GM23338 (cell line): ENCODE results near the gene PM20D1.

ENCODE experiments used
- CREB1 ChIP-seq: fragments of 250-450 bp; sonication (Bioruptor Pico); IDR thresholded peaks from 2 replicates; pipeline ENCODE4 v1.5.0; 2020; ENCODE audit warnings: low read depth, mild to moderate bottlenecking, moderate library complexity
- EZH2 ChIP-seq: fragments of 200-600 bp; sonication (generic); IDR thresholded peaks from one replicate; pipeline ENCODE4 v1.8.0; 2017; ENCODE audit warnings: antibody characterized with exemption, mild to moderate bottlenecking, low read depth; ENCODE audit not compliant: unreplicated experiment
- EZH2phosphoT487 ChIP-seq: fragments of 200-600 bp; sonication (generic); IDR thresholded peaks from one replicate; pipeline ENCODE4 v1.8.1; 2018; ENCODE audit warnings: antibody characterized with exemption; ENCODE audit not compliant: unreplicated experiment
- JUNB ChIP-seq: IDR thresholded peaks from one replicate; pipeline ENCODE4 v1.6.1; 2016; ENCODE audit warnings: antibody characterized with exemption; ENCODE audit not compliant: unreplicated experiment
- NANOG ChIP-seq: IDR thresholded peaks from 2 replicates; pipeline ENCODE4 v1.6.1; 2016; ENCODE audit warnings: antibody characterized with exemption, borderline replicate concordance
- POLR2AphosphoS5 ChIP-seq: IDR thresholded peaks from 2 replicates; pipeline ENCODE4 v1.6.1; 2016; ENCODE audit warnings: antibody characterized with exemption, low read depth
- STAT1 ChIP-seq: IDR thresholded peaks from one replicate; pipeline ENCODE4 v1.6.1; 2016; ENCODE audit warnings: antibody characterized with exemption; ENCODE audit not compliant: unreplicated experiment
- ZNF114 ChIP-seq: fragments of 250-450 bp; sonication (Bioruptor Pico); IDR thresholded peaks from 2 replicates; pipeline ENCODE4 v1.5.0; 2020; ENCODE audit warnings: mild to moderate bottlenecking, moderate library complexity
- TF ChIP-seq, protein P1 (sequence below), 2 experiments: fragments of 200-600 bp in 1 of 2; sonication (generic) in 1 of 2; conservative IDR thresholded peaks; 2 replicates each; pipeline versions ENCODE4 v1.5.1 to v1.6.1; 2016 to 2017; ENCODE audit warnings: antibody characterized with exemption in 2 of 2, low read depth in 2 of 2, mild to moderate bottlenecking in 2 of 2, moderate library complexity in 1 of 2
- TF ChIP-seq, protein P2 (sequence below): IDR thresholded peaks from one replicate; pipeline ENCODE4 v1.6.1; 2018; ENCODE audit warnings: antibody characterized with exemption; ENCODE audit not compliant: unreplicated experiment
- TF ChIP-seq, protein P3 (sequence below): fragments of 250-450 bp; sonication (Bioruptor Pico); IDR thresholded peaks from 2 replicates; pipeline ENCODE4 v1.5.0; 2020; ENCODE audit warnings: mild to moderate bottlenecking, moderate library complexity
- TF ChIP-seq, protein P4 (sequence below): IDR thresholded peaks from 2 replicates; pipeline ENCODE4 v1.6.1; 2016; ENCODE audit warnings: antibody characterized with exemption

DNA sequence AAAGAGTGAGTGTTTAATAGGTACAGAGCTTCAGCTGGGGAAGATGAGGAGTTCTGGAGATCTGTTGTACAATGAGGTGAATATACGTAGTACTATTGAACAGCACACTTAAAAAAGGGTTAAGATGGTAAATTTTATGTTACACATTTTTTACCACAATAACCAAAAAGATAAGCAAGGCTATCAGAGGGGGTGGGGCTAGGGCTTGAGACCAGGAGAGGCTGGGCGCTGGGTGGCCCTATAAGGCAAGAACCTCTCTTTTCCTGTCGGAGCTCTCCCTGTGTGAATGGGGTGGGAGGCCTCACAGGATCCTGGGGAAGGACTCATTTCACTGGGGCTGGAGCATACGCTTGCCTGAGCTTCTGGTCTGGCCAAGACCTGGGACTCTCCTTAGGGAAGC lies 45.9 kb downstream of the PM20D1 start:
- TF ChIP-seq, protein P1, sequence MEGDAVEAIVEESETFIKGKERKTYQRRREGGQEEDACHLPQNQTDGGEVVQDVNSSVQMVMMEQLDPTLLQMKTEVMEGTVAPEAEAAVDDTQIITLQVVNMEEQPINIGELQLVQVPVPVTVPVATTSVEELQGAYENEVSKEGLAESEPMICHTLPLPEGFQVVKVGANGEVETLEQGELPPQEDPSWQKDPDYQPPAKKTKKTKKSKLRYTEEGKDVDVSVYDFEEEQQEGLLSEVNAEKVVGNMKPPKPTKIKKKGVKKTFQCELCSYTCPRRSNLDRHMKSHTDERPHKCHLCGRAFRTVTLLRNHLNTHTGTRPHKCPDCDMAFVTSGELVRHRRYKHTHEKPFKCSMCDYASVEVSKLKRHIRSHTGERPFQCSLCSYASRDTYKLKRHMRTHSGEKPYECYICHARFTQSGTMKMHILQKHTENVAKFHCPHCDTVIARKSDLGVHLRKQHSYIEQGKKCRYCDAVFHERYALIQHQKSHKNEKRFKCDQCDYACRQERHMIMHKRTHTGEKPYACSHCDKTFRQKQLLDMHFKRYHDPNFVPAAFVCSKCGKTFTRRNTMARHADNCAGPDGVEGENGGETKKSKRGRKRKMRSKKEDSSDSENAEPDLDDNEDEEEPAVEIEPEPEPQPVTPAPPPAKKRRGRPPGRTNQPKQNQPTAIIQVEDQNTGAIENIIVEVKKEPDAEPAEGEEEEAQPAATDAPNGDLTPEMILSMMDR (conservative IDR thresholded peaks at IDR 0.05; ENCODE audit: low read depth in 2 of 2) = no peak
- TF ChIP-seq CREB1 (CRISPR knock-in tag) (no peak), EZH2phosphoT487 (no peak), EZH2 (no peak), POLR2AphosphoS5 (no peak), JUNB (no peak), ZNF114 (CRISPR knock-in tag) (no peak), NANOG (no peak), STAT1 (no peak)
- TF ChIP-seq, protein P2, sequence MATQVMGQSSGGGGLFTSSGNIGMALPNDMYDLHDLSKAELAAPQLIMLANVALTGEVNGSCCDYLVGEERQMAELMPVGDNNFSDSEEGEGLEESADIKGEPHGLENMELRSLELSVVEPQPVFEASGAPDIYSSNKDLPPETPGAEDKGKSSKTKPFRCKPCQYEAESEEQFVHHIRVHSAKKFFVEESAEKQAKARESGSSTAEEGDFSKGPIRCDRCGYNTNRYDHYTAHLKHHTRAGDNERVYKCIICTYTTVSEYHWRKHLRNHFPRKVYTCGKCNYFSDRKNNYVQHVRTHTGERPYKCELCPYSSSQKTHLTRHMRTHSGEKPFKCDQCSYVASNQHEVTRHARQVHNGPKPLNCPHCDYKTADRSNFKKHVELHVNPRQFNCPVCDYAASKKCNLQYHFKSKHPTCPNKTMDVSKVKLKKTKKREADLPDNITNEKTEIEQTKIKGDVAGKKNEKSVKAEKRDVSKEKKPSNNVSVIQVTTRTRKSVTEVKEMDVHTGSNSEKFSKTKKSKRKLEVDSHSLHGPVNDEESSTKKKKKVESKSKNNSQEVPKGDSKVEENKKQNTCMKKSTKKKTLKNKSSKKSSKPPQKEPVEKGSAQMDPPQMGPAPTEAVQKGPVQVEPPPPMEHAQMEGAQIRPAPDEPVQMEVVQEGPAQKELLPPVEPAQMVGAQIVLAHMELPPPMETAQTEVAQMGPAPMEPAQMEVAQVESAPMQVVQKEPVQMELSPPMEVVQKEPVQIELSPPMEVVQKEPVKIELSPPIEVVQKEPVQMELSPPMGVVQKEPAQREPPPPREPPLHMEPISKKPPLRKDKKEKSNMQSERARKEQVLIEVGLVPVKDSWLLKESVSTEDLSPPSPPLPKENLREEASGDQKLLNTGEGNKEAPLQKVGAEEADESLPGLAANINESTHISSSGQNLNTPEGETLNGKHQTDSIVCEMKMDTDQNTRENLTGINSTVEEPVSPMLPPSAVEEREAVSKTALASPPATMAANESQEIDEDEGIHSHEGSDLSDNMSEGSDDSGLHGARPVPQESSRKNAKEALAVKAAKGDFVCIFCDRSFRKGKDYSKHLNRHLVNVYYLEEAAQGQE = no peak
- TF ChIP-seq, protein P3, sequence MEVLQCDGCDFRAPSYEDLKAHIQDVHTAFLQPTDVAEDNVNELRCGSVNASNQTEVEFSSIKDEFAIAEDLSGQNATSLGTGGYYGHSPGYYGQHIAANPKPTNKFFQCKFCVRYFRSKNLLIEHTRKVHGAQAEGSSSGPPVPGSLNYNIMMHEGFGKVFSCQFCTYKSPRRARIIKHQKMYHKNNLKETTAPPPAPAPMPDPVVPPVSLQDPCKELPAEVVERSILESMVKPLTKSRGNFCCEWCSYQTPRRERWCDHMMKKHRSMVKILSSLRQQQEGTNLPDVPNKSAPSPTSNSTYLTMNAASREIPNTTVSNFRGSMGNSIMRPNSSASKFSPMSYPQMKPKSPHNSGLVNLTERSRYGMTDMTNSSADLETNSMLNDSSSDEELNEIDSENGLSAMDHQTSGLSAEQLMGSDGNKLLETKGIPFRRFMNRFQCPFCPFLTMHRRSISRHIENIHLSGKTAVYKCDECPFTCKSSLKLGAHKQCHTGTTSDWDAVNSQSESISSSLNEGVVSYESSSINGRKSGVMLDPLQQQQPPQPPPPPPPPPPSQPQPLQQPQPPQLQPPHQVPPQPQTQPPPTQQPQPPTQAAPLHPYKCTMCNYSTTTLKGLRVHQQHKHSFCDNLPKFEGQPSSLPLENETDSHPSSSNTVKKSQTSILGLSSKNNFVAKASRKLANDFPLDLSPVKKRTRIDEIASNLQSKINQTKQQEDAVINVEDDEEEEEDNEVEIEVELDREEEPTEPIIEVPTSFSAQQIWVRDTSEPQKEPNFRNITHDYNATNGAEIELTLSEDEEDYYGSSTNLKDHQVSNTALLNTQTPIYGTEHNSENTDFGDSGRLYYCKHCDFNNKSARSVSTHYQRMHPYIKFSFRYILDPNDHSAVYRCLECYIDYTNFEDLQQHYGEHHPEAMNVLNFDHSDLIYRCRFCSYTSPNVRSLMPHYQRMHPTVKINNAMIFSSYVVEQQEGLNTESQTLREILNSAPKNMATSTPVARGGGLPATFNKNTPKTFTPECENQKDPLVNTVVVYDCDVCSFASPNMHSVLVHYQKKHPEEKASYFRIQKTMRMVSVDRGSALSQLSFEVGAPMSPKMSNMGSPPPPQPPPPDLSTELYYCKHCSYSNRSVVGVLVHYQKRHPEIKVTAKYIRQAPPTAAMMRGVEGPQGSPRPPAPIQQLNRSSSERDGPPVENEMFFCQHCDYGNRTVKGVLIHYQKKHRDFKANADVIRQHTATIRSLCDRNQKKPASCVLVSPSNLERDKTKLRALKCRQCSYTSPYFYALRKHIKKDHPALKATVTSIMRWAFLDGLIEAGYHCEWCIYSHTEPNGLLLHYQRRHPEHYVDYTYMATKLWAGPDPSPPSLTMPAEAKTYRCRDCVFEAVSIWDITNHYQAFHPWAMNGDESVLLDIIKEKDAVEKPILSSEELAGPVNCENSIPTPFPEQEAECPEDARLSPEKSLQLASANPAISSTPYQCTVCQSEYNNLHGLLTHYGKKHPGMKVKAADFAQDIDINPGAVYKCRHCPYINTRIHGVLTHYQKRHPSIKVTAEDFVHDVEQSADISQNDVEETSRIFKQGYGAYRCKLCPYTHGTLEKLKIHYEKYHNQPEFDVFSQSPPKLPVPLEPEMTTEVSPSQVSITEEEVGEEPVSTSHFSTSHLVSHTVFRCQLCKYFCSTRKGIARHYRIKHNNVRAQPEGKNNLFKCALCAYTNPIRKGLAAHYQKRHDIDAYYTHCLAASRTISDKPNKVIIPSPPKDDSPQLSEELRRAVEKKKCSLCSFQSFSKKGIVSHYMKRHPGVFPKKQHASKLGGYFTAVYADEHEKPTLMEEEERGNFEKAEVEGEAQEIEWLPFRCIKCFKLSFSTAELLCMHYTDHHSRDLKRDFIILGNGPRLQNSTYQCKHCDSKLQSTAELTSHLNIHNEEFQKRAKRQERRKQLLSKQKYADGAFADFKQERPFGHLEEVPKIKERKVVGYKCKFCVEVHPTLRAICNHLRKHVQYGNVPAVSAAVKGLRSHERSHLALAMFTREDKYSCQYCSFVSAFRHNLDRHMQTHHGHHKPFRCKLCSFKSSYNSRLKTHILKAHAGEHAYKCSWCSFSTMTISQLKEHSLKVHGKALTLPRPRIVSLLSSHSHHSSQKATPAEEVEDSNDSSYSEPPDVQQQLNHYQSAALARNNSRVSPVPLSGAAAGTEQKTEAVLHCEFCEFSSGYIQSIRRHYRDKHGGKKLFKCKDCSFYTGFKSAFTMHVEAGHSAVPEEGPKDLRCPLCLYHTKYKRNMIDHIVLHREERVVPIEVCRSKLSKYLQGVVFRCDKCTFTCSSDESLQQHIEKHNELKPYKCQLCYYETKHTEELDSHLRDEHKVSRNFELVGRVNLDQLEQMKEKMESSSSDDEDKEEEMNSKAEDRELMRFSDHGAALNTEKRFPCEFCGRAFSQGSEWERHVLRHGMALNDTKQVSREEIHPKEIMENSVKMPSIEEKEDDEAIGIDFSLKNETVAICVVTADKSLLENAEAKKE (CRISPR knock-in tag) = no peak
- TF ChIP-seq, protein P4, sequence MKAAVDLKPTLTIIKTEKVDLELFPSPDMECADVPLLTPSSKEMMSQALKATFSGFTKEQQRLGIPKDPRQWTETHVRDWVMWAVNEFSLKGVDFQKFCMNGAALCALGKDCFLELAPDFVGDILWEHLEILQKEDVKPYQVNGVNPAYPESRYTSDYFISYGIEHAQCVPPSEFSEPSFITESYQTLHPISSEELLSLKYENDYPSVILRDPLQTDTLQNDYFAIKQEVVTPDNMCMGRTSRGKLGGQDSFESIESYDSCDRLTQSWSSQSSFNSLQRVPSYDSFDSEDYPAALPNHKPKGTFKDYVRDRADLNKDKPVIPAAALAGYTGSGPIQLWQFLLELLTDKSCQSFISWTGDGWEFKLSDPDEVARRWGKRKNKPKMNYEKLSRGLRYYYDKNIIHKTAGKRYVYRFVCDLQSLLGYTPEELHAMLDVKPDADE = no peak
